ENCODE results near the gene CPAMD8. TPM values are rescaled to one million over a fixed set of nuclear protein-coding genes. Genes with fewer than 3 reads are reported as not detected.

The CPAMD8 gene
- total and polyA plus RNA-seq, 9 of the 15 experiments (the other 6 are each of a cell fraction or from before 2014, with no cell fraction given) = 0.20 to 2.1 (median 1.3) TPM

- TF ChIP-seq ZNF592 (IDR thresholded peaks at IDR 0.05) (peak; percentile 67; the same call in 1 of the 2 replicates), LCOR (CRISPR knock-in tag; IDR thresholded peaks at IDR 0.05) (no peak), MEF2D (tag; conservative IDR thresholded peaks at IDR 0.05; ENCODE audit: low read depth) (peak; percentile 16), LEF1 (IDR thresholded peaks at IDR 0.05) (peak; percentile 70; the same call in 1 of the 2 replicates), NBN (IDR thresholded peaks at IDR 0.05; ENCODE audit: low read depth) (peak; percentile 74), CHD7 (IDR thresholded peaks at IDR 0.05; ENCODE audit: low read depth, low read length) (no peak)
- TF ChIP-seq, protein P1, sequence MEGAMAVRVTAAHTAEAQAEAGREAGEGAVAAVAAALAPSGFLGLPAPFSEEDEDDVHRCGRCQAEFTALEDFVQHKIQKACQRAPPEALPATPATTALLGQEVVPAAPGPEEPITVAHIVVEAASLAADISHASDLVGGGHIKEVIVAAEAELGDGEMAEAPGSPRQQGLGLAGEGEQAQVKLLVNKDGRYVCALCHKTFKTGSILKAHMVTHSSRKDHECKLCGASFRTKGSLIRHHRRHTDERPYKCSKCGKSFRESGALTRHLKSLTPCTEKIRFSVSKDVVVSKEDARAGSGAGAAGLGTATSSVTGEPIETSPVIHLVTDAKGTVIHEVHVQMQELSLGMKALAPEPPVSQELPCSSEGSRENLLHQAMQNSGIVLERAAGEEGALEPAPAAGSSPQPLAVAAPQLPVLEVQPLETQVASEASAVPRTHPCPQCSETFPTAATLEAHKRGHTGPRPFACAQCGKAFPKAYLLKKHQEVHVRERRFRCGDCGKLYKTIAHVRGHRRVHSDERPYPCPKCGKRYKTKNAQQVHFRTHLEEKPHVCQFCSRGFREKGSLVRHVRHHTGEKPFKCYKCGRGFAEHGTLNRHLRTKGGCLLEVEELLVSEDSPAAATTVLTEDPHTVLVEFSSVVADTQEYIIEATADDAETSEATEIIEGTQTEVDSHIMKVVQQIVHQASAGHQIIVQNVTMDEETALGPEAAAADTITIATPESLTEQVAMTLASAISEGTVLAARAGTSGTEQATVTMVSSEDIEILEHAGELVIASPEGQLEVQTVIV (CRISPR knock-in tag; IDR thresholded peaks at IDR 0.05; ENCODE audit: borderline replicate concordance) = 0 out of 2 replicates have a peak, but pooled peaks have one; percentile 10
Measured at GRCh38 chr19:16890461-16891184, 136.0 kb downstream of the CPAMD8 start (continued).
